Activated T-cell treated with anti-CD3 and anti-CD28 coated beads, Interleukin-2, amount 50 U/mL, for 4 hours (primary cell): Measurements from ENCODE around the gene JPH3. TPM values are rescaled to one million over a fixed set of nuclear protein-coding genes. Genes with fewer than 3 reads are reported as not detected.

Experiments
- ATAC-seq, 2 donors: fragments of 200-7000 bp; cut with Tn5 transposase; one replicate each; pipeline ENCODE4 v1.10.0; 2021
- DNase-seq: peaks from one replicate; pipeline ENCODE4 v3.0.0-alpha.2; 2020
- H3K27me3 Mint-ChIP-seq: one replicate; pipeline ENCODE4 v1.8.0; 2021; ENCODE audit warnings: low read depth, mixed read lengths
- H3K36me3 Mint-ChIP-seq: one replicate; pipeline ENCODE4 v1.8.0; 2022; ENCODE audit warnings: mixed read lengths; ENCODE audit not compliant: insufficient read depth
- H3K4me1 Mint-ChIP-seq: one replicate; pipeline ENCODE4 v1.8.0; 2021; ENCODE audit warnings: low read depth, mixed read lengths
- H3K4me3 Mint-ChIP-seq: one replicate; pipeline ENCODE4 v1.8.0; 2021; ENCODE audit warnings: mild to moderate bottlenecking, moderate library complexity, mixed read lengths
- H3K9me3 Mint-ChIP-seq: one replicate; pipeline ENCODE4 v1.8.0; 2021; ENCODE audit warnings: mixed read lengths
- total RNA-seq, 3 donors: library from RNA; stranded (reverse); gene quantifications; one replicate each; pipeline ENCODE4 v1.2.1, GENCODE V29; 2021

Gene JPH3
- total RNA-seq, 3 donors from 2014 or later = not detected

- H3K27me3 Mint-ChIP-seq = peaks cover 5% of the 10 kb centered on the region
- DNase-seq (no peak), ATAC-seq (no peak)
- H3K9me3 Mint-ChIP-seq = no peaks in the 10 kb centered on the region
- no peak overlapping the region for H3K4me3 Mint-ChIP-seq
- H3K36me3 Mint-ChIP-seq = no peaks in the 10 kb centered on the region
- H3K4me1 Mint-ChIP-seq = no peaks in the 10 kb centered on the region
Measured at GRCh38 chr16:87688876-87689815, 86.8 kb downstream of the JPH3 start.

DNA sequence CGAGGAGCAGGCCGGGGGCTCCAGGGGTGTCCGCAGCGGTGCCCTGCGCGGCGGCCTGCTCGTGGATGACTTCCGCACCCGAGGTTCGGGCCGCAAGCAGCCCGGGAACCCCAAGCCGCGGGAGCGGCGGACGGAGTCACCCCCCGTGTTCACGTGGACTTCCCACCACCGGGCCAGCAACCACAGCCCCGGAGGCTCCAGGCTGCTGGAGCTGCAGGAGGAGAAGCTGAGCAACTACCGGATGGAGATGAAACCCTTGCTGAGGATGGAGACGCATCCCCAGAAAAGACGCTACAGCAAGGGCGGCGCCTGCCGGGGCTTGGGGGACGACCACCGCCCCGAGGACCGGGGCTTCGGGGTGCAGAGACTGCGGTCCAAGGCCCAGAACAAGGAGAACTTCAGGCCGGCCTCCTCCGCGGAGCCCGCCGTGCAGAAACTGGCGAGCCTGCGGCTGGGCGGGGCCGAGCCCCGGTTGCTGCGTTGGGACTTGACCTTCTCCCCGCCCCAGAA is 87.7 kb downstream of the JPH3 start:
- H3K36me3 Mint-ChIP-seq = no peaks in the 10 kb centered on the region
- no peak for ATAC-seq
- peaks cover 5% of the 10 kb centered on the region for H3K27me3 Mint-ChIP-seq
- H3K4me1 Mint-ChIP-seq = no peaks in the 10 kb centered on the region
- H3K4me3 Mint-ChIP-seq = no peak overlapping the region
- DNase-seq = no peak
- no peaks in the 10 kb centered on the region for H3K9me3 Mint-ChIP-seq

- H3K27me3 Mint-ChIP-seq = peaks cover 1% of the 10 kb centered on the region
- no peaks in the 10 kb centered on the region for H3K4me1 Mint-ChIP-seq
- no peak overlapping the region for H3K4me3 Mint-ChIP-seq
- ATAC-seq (no peak), DNase-seq (no peak)
- H3K9me3 Mint-ChIP-seq = no peaks in the 10 kb centered on the region
- no peaks in the 10 kb centered on the region for H3K36me3 Mint-ChIP-seq
Measured at GRCh38 chr16:87690911-87691685, 88.8 kb downstream of the JPH3 start.

DNA sequence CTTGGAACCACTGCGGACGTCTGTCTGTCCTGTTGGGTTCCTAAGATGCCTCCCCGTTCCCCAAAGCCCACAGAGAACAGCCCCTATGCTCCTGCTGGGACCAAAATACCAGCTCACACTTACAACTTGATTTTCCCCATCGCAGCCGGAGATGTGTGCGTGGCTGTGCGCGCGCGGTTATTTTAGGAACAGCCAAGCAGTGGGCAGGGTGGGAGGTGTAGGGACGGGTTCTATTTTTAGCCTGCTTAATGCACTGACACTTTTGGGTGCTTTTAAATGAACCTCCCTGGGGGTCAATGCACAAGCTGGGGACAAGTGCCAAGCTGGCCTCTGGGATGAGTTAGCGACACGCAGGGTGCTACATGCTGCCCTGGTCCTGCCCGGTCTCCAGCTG is 89.4 kb downstream of the JPH3 start:
- no peak for DNase-seq
- Mint-ChIP-seq H3K4me1 (no peaks in the 10 kb centered on the region), H3K27me3 (peaks cover 1% of the 10 kb centered on the region), H3K36me3 (no peaks in the 10 kb centered on the region), H3K9me3 (no peaks in the 10 kb centered on the region), H3K4me3 (no peak overlapping the region)
- ATAC-seq = no peak

DNA sequence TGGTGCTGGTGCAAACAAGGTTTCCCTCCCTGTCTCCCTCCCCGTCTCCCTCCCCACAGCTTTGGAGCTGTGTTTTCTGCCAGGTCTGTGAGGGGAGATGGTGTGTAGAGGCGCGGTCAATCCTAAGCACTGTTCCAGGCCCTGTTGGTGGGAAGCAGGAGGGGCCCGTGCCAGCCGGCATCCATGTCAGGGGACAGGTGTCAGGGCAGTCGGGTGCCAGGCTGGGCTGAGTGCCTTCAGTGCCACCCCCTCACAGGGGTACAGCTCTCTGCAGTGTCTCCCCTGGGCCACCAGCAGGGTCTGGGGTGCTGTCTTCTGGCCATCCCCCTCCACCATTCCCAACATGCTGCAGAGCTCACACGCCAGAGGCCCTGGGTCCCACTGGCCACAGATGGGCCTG is 89.9 kb downstream of the JPH3 start:
- Mint-ChIP-seq H3K36me3 (no peaks in the 10 kb centered on the region), H3K4me3 (no peak overlapping the region), H3K9me3 (no peaks in the 10 kb centered on the region), H3K4me1 (no peaks in the 10 kb centered on the region), H3K27me3 (peaks cover 1% of the 10 kb centered on the region)
- no peak for ATAC-seq
- DNase-seq = no peak

GRCh38 chr16:87692756-87693155 is 90.4 kb downstream of the JPH3 start:
- H3K4me1 Mint-ChIP-seq = no peaks in the 10 kb centered on the region
- DNase-seq = no peak
- ATAC-seq = no peak
- no peak overlapping the region for H3K4me3 Mint-ChIP-seq
- peaks cover 1% of the 10 kb centered on the region for H3K27me3 Mint-ChIP-seq
- H3K9me3 Mint-ChIP-seq = no peaks in the 10 kb centered on the region
- H3K36me3 Mint-ChIP-seq = no peaks in the 10 kb centered on the region

- ATAC-seq = no peak
- Mint-ChIP-seq H3K36me3 (peaks cover 2% of the 10 kb centered on the region), H3K27me3 (no peaks in the 10 kb centered on the region), H3K4me3 (no peak overlapping the region), H3K4me1 (peaks cover 8% of the 10 kb centered on the region), H3K9me3 (no peaks in the 10 kb centered on the region)
- DNase-seq = no peak
Measured at GRCh38 chr16:87693827-87694226, 91.5 kb downstream of the JPH3 start.

- H3K9me3 Mint-ChIP-seq = no peaks in the 10 kb centered on the region
- ATAC-seq (no peak), DNase-seq (no peak)
- no peaks in the 10 kb centered on the region for H3K27me3 Mint-ChIP-seq
- H3K36me3 Mint-ChIP-seq = peaks cover 2% of the 10 kb centered on the region
- peaks cover 13% of the 10 kb centered on the region for H3K4me1 Mint-ChIP-seq
- no peak overlapping the region for H3K4me3 Mint-ChIP-seq
Measured at GRCh38 chr16:87694441-87695125, 92.3 kb downstream of the JPH3 start.

DNA sequence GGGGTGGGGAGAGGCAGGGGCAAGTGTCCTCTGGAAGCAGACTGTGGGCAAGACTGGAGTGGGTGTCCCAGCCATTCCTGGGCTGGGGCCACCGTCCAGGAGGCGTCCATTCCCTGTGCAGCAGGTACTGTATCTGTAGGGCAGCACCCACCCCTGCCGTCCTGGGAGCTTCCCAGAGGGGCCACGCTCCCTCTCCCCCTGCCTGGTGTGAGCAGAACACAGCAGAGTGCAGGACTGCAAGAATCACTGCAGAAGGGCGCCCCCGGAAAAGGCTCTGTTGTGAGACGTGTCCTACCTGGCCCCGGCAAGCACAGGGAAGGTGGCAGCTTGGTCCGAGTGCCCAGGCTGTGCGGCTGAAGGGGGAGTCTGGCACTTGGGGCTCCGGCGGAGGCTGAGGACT is 93.2 kb downstream of the JPH3 start:
- peaks cover 19% of the 10 kb centered on the region for H3K4me1 Mint-ChIP-seq
- ATAC-seq (no peak), DNase-seq (no peak)
- H3K27me3 Mint-ChIP-seq = no peaks in the 10 kb centered on the region
- H3K36me3 Mint-ChIP-seq = peaks cover 4% of the 10 kb centered on the region
- no peak overlapping the region for H3K4me3 Mint-ChIP-seq
- H3K9me3 Mint-ChIP-seq = no peaks in the 10 kb centered on the region

DNA sequence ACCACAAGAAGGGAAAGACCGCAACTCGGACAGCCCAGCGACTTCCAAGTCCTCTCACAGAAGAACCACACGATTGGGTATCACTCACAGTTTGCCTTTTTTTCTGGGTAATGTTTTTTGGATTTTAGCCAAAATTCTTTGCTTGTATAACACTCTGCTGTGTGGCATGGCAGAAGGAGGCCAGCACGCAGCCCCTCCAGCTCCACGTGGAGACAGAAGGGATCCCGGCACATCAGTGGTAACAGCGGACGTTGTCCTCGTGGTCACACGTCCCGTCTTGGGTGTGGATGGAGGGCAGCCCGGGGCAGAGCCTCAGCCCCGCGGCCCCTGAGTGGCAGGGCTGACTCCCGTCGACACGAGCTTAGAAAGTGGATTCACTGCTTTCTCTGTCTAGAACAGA is 94.4 kb downstream of the JPH3 start:
- peaks cover 29% of the 10 kb centered on the region for H3K4me1 Mint-ChIP-seq
- no peaks in the 10 kb centered on the region for H3K27me3 Mint-ChIP-seq
- H3K4me3 Mint-ChIP-seq = no peak overlapping the region

GRCh38 chr16:87697256-87697655 is 94.9 kb downstream of the JPH3 start:
- H3K4me1 Mint-ChIP-seq = peaks cover 34% of the 10 kb centered on the region
- H3K9me3 Mint-ChIP-seq = no peaks in the 10 kb centered on the region
- peaks cover 9% of the 10 kb centered on the region for H3K36me3 Mint-ChIP-seq
- no peak for ATAC-seq
- DNase-seq = no peak
- no peak overlapping the region for H3K4me3 Mint-ChIP-seq
- no peaks in the 10 kb centered on the region for H3K27me3 Mint-ChIP-seq

More for the DNA sequence above, 94.4 kb downstream of the JPH3 start:
- Mint-ChIP-seq H3K36me3 (peaks cover 6% of the 10 kb centered on the region), H3K9me3 (no peaks in the 10 kb centered on the region)
- DNase-seq (no peak), ATAC-seq (no peak)

- H3K36me3 Mint-ChIP-seq = peaks cover 11% of the 10 kb centered on the region
- H3K9me3 Mint-ChIP-seq = no peaks in the 10 kb centered on the region
- H3K4me3 Mint-ChIP-seq = no peak overlapping the region
Measured at GRCh38 chr16:87697792-87698191, 95.5 kb downstream of the JPH3 start.

GRCh38 chr16:87698241-87698640 is 95.9 kb downstream of the JPH3 start:
- no peak overlapping the region for H3K4me3 Mint-ChIP-seq
- peaks cover 44% of the 10 kb centered on the region for H3K4me1 Mint-ChIP-seq
- peaks cover 11% of the 10 kb centered on the region for H3K36me3 Mint-ChIP-seq
- ATAC-seq (no peak), DNase-seq (no peak)
- no peaks in the 10 kb centered on the region for H3K27me3 Mint-ChIP-seq
- H3K9me3 Mint-ChIP-seq = no peaks in the 10 kb centered on the region

More at GRCh38 chr16:87697792-87698191, 95.5 kb downstream of the JPH3 start:
- DNase-seq (no peak), ATAC-seq (no peak)
- no peaks in the 10 kb centered on the region for H3K27me3 Mint-ChIP-seq
- peaks cover 39% of the 10 kb centered on the region for H3K4me1 Mint-ChIP-seq

- DNase-seq (no peak), ATAC-seq (no peak)
- H3K36me3 Mint-ChIP-seq = peaks cover 11% of the 10 kb centered on the region
Measured at GRCh38 chr16:87698676-87699199, 96.4 kb downstream of the JPH3 start.

More at GRCh38 chr16:87698676-87699199, 96.4 kb downstream of the JPH3 start:
- Mint-ChIP-seq H3K9me3 (no peaks in the 10 kb centered on the region), H3K4me3 (no peak overlapping the region), H3K27me3 (no peaks in the 10 kb centered on the region), H3K4me1 (peaks cover 49% of the 10 kb centered on the region)
